Endometrial microvascular endothelial cells (primary cell): ENCODE results near the gene PGLYRP4. TPM values are rescaled to one million over a fixed set of nuclear protein-coding genes. Genes with fewer than 3 reads are reported as not detected.

Experiments
- in situ Hi-C: cut with HindIII; loops from 2 replicates; pipeline ENCODE4 v1.10.0; 2017; ENCODE audit warnings: low sequenced_read_pairs, low pct_unique_long_range_greater_than_20kb; ENCODE audit errors: inconsistent ontology term
- total RNA-seq: library from RNA; depleted of rRNA; stranded (reverse); fragments of >200 nt; gene quantifications from one replicate; pipeline ENCODE4 v1.2.3, GENCODE V29; 2015; ENCODE audit errors: inconsistent ontology term

Gene PGLYRP4
- total RNA-seq, 1 donor from 2014 or later: not detected

GRCh38 chr1:153310526-153310925 lies 38.1 kb downstream of the PGLYRP4 start:
- in situ Hi-C loops: no loop called here

DNA sequence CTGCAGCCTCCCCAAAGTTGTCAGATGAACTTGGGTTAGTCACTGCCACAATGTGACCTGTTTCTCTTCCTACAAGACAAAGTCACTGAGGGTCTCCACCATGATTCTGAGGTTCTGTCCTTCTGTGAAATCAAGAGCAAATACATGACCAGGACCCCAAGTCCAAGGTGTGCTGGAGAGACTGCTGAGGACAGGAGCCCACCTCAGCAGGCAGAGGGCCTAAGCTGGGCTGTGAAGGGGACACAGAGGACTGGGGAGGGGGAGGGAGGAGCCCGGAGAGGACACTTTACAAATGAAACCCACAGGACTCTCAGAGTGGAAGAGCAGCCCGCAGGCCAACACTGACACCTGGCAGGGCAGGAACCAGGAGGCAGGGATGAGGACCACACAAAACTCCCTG lies 39.2 kb downstream of the PGLYRP4 start:
- in situ Hi-C loops: no loop called here

DNA sequence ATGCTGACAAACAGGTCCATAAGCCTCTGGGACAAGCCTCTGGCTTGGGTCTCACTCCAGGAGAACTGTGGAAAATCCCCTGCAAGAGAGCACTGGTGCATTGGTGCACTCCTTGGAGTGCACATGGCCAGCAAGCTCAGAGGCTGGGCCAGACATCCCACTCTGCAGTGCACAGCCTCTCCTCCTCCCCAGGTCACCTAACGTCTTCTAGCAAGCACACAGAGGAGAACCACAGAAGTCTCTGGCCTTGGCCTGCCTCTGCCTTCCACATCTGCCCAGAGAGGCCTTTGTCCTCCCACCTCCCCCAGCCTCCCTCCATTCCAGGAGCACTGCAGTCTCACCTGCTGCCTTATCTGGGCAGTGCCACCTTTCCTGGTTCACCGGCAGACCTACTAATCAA lies 40.1 kb downstream of the PGLYRP4 start:
- in situ Hi-C loops: no loop called here

- in situ Hi-C loops: no loop called here
These were observed 41.4 kb downstream of the PGLYRP4 start for GRCh38 chr1:153307221-153307600.

DNA sequence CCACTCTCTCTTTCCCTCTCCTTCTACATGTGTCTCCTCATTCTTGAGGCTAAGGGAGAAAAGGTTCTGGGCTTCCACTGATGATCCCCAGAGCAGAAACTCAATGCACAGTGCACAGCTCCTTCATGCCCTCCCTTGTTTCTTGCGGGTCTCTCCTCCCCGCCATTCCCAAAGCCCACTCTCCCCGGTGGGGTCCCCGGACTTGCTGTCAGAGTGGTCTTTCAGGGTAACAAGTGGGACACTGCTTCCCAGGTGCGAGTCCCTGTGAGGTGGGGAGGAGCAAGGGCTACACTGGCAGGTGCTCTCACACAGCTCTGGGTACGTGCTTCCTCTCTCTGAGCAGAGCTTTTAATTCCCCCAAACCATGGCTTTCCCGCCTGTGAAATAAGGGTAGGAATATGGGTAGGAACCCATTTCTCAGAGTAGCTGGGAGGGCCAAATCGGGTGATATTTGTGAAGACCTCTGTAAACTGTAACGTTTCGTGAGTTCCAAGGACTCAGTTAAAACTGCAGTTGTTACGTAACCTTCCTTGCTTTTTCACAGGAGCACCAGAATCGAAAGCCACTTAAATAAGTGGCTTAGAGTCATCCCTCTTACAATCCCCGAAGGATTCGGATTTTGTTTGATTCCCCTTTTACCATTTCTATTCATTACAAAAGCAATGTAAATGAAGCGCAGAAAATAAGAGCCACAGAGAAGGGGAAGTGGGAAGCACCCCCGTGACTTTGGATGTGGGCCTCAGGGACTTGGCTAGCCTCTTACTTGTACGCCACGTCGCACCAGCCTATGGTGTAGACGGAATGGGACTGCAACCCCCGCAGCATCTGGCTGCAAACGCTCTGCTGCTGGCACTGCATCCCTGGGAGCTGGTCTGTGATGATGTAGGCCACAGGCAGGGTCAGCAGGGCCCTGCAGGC lies 42.1 kb downstream of the PGLYRP4 start:
- in situ Hi-C loops: no loop called here

DNA sequence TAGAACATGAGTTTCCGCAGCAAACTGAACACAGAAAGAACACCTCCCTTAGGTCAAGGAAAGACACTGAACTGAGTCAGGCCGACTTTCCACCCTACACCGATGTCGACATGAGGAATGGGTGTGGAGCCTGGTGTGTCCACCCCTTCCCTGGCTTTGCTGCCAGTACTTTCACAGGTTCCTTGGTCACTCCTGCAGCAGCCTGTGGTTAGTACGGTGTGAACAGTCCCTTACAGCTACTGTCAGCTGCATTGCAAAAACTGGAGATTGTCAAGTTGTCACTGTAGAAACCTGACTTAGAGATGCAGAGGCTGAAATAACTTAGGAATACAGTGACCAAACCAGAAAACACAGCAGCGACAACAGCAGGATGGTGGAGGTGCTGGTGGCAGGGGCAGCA lies 43.0 kb downstream of the PGLYRP4 start:
- in situ Hi-C loops: no loop called here

DNA sequence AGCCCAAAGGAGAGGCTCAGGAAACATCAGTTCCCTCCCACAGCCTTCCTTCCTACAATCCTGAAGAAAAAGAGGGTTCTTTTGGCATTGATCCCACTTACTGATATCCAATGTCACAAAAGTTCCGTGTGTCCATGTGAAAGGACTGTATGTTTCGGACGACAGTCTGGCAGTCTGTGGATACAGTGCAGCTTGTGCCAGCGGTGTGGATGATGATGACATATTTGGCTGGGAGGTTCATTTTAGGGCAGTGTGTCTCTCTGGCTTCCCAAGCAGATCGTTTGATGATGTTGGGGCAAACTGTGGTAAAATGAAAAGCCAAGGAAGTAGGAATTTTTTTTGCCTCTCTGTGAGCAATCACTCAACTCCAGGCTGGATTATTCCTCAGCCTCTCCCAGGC lies 46.3 kb downstream of the PGLYRP4 start:
- in situ Hi-C loops: no loop called here

DNA sequence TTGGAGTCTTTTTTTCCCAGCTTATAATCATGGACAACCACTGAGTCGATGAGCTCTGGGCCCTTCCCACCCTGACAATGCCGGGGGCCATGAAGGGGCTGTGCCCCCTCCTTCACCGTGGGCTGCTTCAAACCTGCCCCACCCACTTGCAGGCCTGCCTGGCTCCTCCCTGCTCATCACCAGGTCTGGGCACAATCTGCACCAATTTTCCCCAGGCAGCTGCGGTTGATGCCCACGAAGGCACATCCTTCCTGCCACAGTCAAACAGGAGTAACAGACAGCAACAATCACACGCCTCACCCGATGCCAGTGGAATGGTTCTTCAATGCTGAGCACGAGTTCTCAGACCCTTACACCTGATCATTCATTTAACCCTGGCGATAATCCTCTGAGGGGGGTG lies 54.8 kb downstream of the PGLYRP4 start:
- in situ Hi-C loops: no loop called here

GRCh38 chr1:153293480-153293775 lies 55.2 kb downstream of the PGLYRP4 start:
- in situ Hi-C loops: no loop called here

- in situ Hi-C loops: no loop called here
These were observed 55.7 kb downstream of the PGLYRP4 start for GRCh38 chr1:153292740-153293479.

- in situ Hi-C loops: no loop called here
These were observed 56.5 kb downstream of the PGLYRP4 start for GRCh38 chr1:153292185-153292584.

DNA sequence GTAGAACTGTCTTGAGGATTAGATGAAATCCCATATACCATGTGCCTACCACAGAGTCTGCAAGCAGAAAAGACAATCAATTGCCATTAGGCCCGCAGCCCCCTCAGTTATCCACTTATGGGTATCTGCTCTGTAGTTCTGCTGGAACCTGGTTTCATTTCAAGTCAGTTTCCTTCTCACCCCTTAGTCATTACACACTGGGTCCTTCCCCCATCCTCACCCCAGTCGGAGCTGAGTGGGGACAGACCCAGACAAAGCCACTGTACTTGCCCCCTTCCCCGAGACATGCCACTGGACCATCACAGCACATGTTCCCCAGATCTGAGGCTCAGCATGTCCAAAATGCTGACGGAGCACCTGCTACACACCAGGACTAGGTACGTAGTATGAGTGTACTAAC lies 57.1 kb downstream of the PGLYRP4 start:
- in situ Hi-C loops: no loop called here

GRCh38 chr1:153288634-153289275 lies 59.9 kb downstream of the PGLYRP4 start:
- in situ Hi-C loops: no loop called here

Other genes with a start within 250 kb of the PGLYRP4 start
- gene SPRR2F, start 235.3 kb downstream of the PGLYRP4 start, total RNA-seq: not detected
- gene SPRR2G, start 198.0 kb downstream of the PGLYRP4 start, total RNA-seq: not detected
- gene LELP1, start 145.4 kb downstream of the PGLYRP4 start, total RNA-seq: not detected
- not detected for gene PRR9, start 131.3 kb downstream of the PGLYRP4 start, total RNA-seq
- not detected for gene LORICRIN, start 89.2 kb downstream of the PGLYRP4 start, total RNA-seq
- gene PGLYRP3, start 35.9 kb downstream of the PGLYRP4 start, total RNA-seq: not detected
- not detected for gene S100A9, start 9.0 kb upstream of the PGLYRP4 start, total RNA-seq
- not detected for gene S100A12, start 26.8 kb upstream of the PGLYRP4 start, total RNA-seq
- not detected for gene S100A8, start 42.2 kb upstream of the PGLYRP4 start, total RNA-seq
- gene S100A7A, start 67.7 kb upstream of the PGLYRP4 start, total RNA-seq: not detected
- gene S100A7, start 111.8 kb upstream of the PGLYRP4 start, total RNA-seq: not detected
- 690 TPM for gene S100A6, start 187.2 kb upstream of the PGLYRP4 start, total RNA-seq
- not detected for gene S100A5, start 192.1 kb upstream of the PGLYRP4 start, total RNA-seq
- gene S100A4, start 197.0 kb upstream of the PGLYRP4 start, total RNA-seq: 9.4 TPM
- 3.7 TPM for gene S100A3, start 200.4 kb upstream of the PGLYRP4 start, total RNA-seq
- 3.5 TPM for gene S100A2, start 217.0 kb upstream of the PGLYRP4 start, total RNA-seq